ENCODE data around the gene CDON.

- TF ChIP-seq REST (IDR thresholded peaks at IDR 0.05; ENCODE audit: low read depth, low read length) = no peak
- TF ChIP-seq CTCF (IDR thresholded peaks at IDR 0.05) = no peak
- TF ChIP-seq POLR2AphosphoS5 (IDR thresholded peaks at IDR 0.05; ENCODE audit: low read depth, low read length) = no peak
- no peak for TF ChIP-seq EP300 (IDR thresholded peaks at IDR 0.05; ENCODE audit: borderline replicate concordance in 1 of 2, low read depth in 1 of 2, low read length in 1 of 2)
- no peak for TF ChIP-seq FOXM1 (IDR thresholded peaks at IDR 0.05; ENCODE audit: low read depth)
Measured at GRCh38 chr11:126072801-126073594, 10.3 kb upstream of the CDON start.
